ENCODE results near the gene PHACTR1. TPM values are rescaled to one million over a fixed set of nuclear protein-coding genes. Genes with fewer than 3 reads are reported as not detected.

PHACTR1 gene
- total RNA-seq, 1 experiment from 2014 or later = 0.21 TPM

- H3K9me3 Mint-ChIP-seq (ENCODE audit: low read depth, unreplicated experiment) = no peaks in the 10 kb centered on the region
- BruUV-seq (replicated peaks) = no TSS peak
- CTCF ChIA-PET = no interaction called here
- peaks cover 15% of the 10 kb centered on the region for H3K27me3 Mint-ChIP-seq (ENCODE audit: unreplicated experiment)
- H3K36me3 Mint-ChIP-seq (ENCODE audit: insufficient read depth, unreplicated experiment) = no peaks in the 10 kb centered on the region
- DNase-seq = no peak
- intact Hi-C loops (cut with micrococcal nuclease; ENCODE audit: unreplicated experiment) = no loop called here
- H3K4me3 Mint-ChIP-seq (ENCODE audit: low read depth, unreplicated experiment) = no peak overlapping the region
- TF ChIP-seq CTCF (IDR thresholded peaks at IDR 0.05; ENCODE audit: unreplicated experiment) = no peak
- H3K27ac Mint-ChIP-seq (ENCODE audit: unreplicated experiment) = no peak overlapping the region
- no peaks in the 10 kb centered on the region for H3K4me1 Mint-ChIP-seq (ENCODE audit: low read depth, unreplicated experiment)
These were observed 322.2 kb downstream of the PHACTR1 start for GRCh38 chr6:13038741-13039190.

GRCh38 chr6:13044390-13044789, 327.8 kb downstream of the PHACTR1 start:
- peak; percentile 60 for DNase-seq
- intact Hi-C loops (cut with micrococcal nuclease; ENCODE audit: unreplicated experiment) = no loop called here
- BruUV-seq (replicated peaks) = no TSS peak
- H3K9me3 Mint-ChIP-seq (ENCODE audit: low read depth, unreplicated experiment) = no peaks in the 10 kb centered on the region
- H3K4me1 Mint-ChIP-seq (ENCODE audit: low read depth, unreplicated experiment) = no peaks in the 10 kb centered on the region
- CTCF ChIA-PET = interaction anchor here (0.5 kb wide), 1 partner anchor 155 kb away, joined by 5 read pairs; no protein-coding TSS in a partner anchor
- no peak overlapping the region for H3K4me3 Mint-ChIP-seq (ENCODE audit: low read depth, unreplicated experiment)
- no peaks in the 10 kb centered on the region for H3K36me3 Mint-ChIP-seq (ENCODE audit: insufficient read depth, unreplicated experiment)
- no peak for TF ChIP-seq CTCF (IDR thresholded peaks at IDR 0.05; ENCODE audit: unreplicated experiment)
- H3K27me3 Mint-ChIP-seq (ENCODE audit: unreplicated experiment) = no peaks in the 10 kb centered on the region
- H3K27ac Mint-ChIP-seq (ENCODE audit: unreplicated experiment) = no peak overlapping the region

GRCh38 chr6:13044896-13045295, 328.3 kb downstream of the PHACTR1 start:
- CTCF ChIA-PET = no interaction called here
- Mint-ChIP-seq H3K36me3 (ENCODE audit: insufficient read depth, unreplicated experiment) (no peaks in the 10 kb centered on the region), H3K27me3 (ENCODE audit: unreplicated experiment) (peaks cover 3% of the 10 kb centered on the region), H3K4me3 (ENCODE audit: low read depth, unreplicated experiment) (no peak overlapping the region), H3K9me3 (ENCODE audit: low read depth, unreplicated experiment) (no peaks in the 10 kb centered on the region), H3K27ac (ENCODE audit: unreplicated experiment) (no peak overlapping the region), H3K4me1 (ENCODE audit: low read depth, unreplicated experiment) (no peaks in the 10 kb centered on the region)
- no TSS peak for BruUV-seq (replicated peaks)
- no peak for DNase-seq
- intact Hi-C loops (cut with micrococcal nuclease; ENCODE audit: unreplicated experiment) = no loop called here
- TF ChIP-seq CTCF (IDR thresholded peaks at IDR 0.05; ENCODE audit: unreplicated experiment) = no peak

GRCh38 chr6:13045676-13046075, 329.1 kb downstream of the PHACTR1 start:
- CTCF ChIA-PET = no interaction called here
- intact Hi-C loops (cut with micrococcal nuclease; ENCODE audit: unreplicated experiment) = no loop called here
- no TSS peak for BruUV-seq (replicated peaks)
- Mint-ChIP-seq H3K27ac (ENCODE audit: unreplicated experiment) (no peak overlapping the region), H3K9me3 (ENCODE audit: low read depth, unreplicated experiment) (no peaks in the 10 kb centered on the region), H3K4me3 (ENCODE audit: low read depth, unreplicated experiment) (no peak overlapping the region), H3K4me1 (ENCODE audit: low read depth, unreplicated experiment) (no peaks in the 10 kb centered on the region), H3K27me3 (ENCODE audit: unreplicated experiment) (peaks cover 11% of the 10 kb centered on the region), H3K36me3 (ENCODE audit: insufficient read depth, unreplicated experiment) (no peaks in the 10 kb centered on the region)
- no peak for DNase-seq
- TF ChIP-seq CTCF (IDR thresholded peaks at IDR 0.05; ENCODE audit: unreplicated experiment) = no peak

Measured in Calu3 (cell line).